Measurements from ENCODE around the gene TCF7L2.

DNA sequence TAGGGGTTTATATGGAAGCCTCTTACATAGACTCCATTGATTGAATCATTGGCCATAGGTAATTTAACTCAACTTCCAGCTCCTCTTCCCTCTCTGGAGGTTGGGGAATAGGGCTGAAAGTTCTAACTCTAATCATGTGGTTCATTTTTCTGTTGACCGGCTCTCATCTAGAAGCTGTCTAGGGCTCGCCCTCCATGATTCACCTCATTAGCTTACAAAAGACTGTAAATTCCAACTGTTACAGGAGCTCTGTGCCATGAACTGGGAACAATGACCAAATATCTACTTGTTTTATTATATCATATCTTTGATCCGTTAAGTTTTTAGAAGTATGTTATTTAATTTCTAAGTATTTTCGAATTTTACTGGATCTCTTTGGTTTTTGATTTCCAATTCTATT, 263.0 kb downstream of the TCF7L2 start:
- TF ChIP-seq, protein P1, sequence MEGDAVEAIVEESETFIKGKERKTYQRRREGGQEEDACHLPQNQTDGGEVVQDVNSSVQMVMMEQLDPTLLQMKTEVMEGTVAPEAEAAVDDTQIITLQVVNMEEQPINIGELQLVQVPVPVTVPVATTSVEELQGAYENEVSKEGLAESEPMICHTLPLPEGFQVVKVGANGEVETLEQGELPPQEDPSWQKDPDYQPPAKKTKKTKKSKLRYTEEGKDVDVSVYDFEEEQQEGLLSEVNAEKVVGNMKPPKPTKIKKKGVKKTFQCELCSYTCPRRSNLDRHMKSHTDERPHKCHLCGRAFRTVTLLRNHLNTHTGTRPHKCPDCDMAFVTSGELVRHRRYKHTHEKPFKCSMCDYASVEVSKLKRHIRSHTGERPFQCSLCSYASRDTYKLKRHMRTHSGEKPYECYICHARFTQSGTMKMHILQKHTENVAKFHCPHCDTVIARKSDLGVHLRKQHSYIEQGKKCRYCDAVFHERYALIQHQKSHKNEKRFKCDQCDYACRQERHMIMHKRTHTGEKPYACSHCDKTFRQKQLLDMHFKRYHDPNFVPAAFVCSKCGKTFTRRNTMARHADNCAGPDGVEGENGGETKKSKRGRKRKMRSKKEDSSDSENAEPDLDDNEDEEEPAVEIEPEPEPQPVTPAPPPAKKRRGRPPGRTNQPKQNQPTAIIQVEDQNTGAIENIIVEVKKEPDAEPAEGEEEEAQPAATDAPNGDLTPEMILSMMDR (IDR thresholded peaks at IDR 0.05; ENCODE audit: insufficient read depth, low read length, poor library complexity, severe bottlenecking): no peak
- TF ChIP-seq EZH2phosphoT487 (conservative IDR thresholded peaks at IDR 0.05; ENCODE audit: low read length): no peak

All from SU-DHL-6 (cell line).